CD8-positive, alpha-beta memory T cell (primary cell): ENCODE results near the gene PANX2. TPM values are rescaled to one million over a fixed set of nuclear protein-coding genes. Genes with fewer than 3 reads are reported as not detected.
A peak's percentile ranks its signal among the peaks of the same experiment; 100 is the strongest.
"Not testable (repeated sequence)": the region's sequence is repeated elsewhere in the genome, so short reads cannot be mapped to it uniquely, and the experiment has no call there.

ENCODE experiments used
- CTCF ChIA-PET: fragments of 350-600 bp; sonication (Branson Sonifier 250); formaldehyde crosslinking; loops from one replicate; lab custom pipeline; 2021; ENCODE audit warnings: antibody characterized with exemption; lab: Charles Lee
- POLR2A ChIA-PET: fragments of 350-600 bp; sonication (Branson Sonifier 250); formaldehyde crosslinking; loops from one replicate; lab custom pipeline; 2021; ENCODE audit warnings: antibody characterized with exemption; lab: Charles Lee
- DNase-seq, 5 donors: peaks; one replicate each; pipeline versions ENCODE4 v3.0.0 to v3.0.0-alpha.2; 2020 to 2022; ENCODE audit warnings: mixed read lengths in 1 of 5
- H3K27ac ChIP-seq: one replicate; pipeline ENCODE4 v1.7.0; 2013; ENCODE audit warnings: low read depth, mild to moderate bottlenecking, low read length, moderate library complexity
- H3K27me3 ChIP-seq: 2 replicates; pipeline ENCODE4 v1.7.0; 2013; ENCODE audit warnings: low read length, mild to moderate bottlenecking; ENCODE audit not compliant: insufficient read depth, poor library complexity, severe bottlenecking
- H3K36me3 ChIP-seq: 2 replicates; pipeline ENCODE4 v1.7.0; 2013; ENCODE audit warnings: mild to moderate bottlenecking, low read length, moderate library complexity; ENCODE audit not compliant: insufficient read depth
- H3K4me1 ChIP-seq: 2 replicates; pipeline ENCODE4 v1.7.0; 2013; ENCODE audit warnings: mild to moderate bottlenecking, low read length, moderate library complexity; ENCODE audit not compliant: insufficient read depth
- H3K4me3 ChIP-seq: 2 replicates; pipeline ENCODE4 v1.7.0; 2013; ENCODE audit warnings: mild to moderate bottlenecking, low read length
- H3K9me3 ChIP-seq: 2 replicates; pipeline ENCODE4 v1.7.0; 2013; ENCODE audit warnings: mild to moderate bottlenecking, low read length
- H3K27ac Mint-ChIP-seq, 8 donors: one replicate each; pipeline ENCODE4 v1.8.0; 2020 to 2021; ENCODE audit warnings: mixed read lengths in 8 of 8, mild to moderate bottlenecking in 6 of 8, inconsistent platforms in 3 of 8, moderate library complexity in 3 of 8
- H3K27me3 Mint-ChIP-seq, 2 donors: one replicate each; pipeline ENCODE4 v1.8.0; 2020 to 2021; ENCODE audit warnings: mixed read lengths in 2 of 2, mild to moderate bottlenecking in 1 of 2, moderate library complexity in 1 of 2
- H3K36me3 Mint-ChIP-seq, 3 donors: one replicate each; pipeline ENCODE4 v1.8.0; 2020 to 2021; ENCODE audit warnings: mixed read lengths in 3 of 3, inconsistent platforms in 1 of 3, mild to moderate bottlenecking in 1 of 3
- H3K4me1 Mint-ChIP-seq, 3 donors: one replicate each; pipeline ENCODE4 v1.8.0; 2020 to 2021; ENCODE audit warnings: mixed read lengths in 3 of 3, inconsistent platforms in 1 of 3, mild to moderate bottlenecking in 1 of 3
- H3K4me3 Mint-ChIP-seq, 7 donors: one replicate each; pipeline ENCODE4 v1.8.0; 2020 to 2021; ENCODE audit warnings: mixed read lengths in 7 of 7, mild to moderate bottlenecking in 6 of 7, moderate library complexity in 4 of 7, inconsistent platforms in 2 of 7
- H3K9me3 Mint-ChIP-seq, 5 donors: one replicate each; pipeline ENCODE4 v1.8.0; 2020 to 2022; ENCODE audit warnings: mixed read lengths in 5 of 5, mild to moderate bottlenecking in 3 of 5, moderate library complexity in 2 of 5, inconsistent platforms in 1 of 5
- polyA plus RNA-seq: library from polyadenylated mRNA; unstranded; fragments of 300-500 nt; fragmentation: Illumina TruSeq; gene quantifications from one replicate; pipeline ENCODE4 v1.2.3, GENCODE V29; 2021
- total RNA-seq, 2 experiments: library from RNA; stranded (reverse); gene quantifications; one replicate each; pipeline ENCODE4 v1.2.3, GENCODE V29; 2021

Gene PANX2
- total and polyA plus RNA-seq, 3 experiments from 2014 or later = 1.7 to 1.8 TPM; not detected in 1

DNA sequence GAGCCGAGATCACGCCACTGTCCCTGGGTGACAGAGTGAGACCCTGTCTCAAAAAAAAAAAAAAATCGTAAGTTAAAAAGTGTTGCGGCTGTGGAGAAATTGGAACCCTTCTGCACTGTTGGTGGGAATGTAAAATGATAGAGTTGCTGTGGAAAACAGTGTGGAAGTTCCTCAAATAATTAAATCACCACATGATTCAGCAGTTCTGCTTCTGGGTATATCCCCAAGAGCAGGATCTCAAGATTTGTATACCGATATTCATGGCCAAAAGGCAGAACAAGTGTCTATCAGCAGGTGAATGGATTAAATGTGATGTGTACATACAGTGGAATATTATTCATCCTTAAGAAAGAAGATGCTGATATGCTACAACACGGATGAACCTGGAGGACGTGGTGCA is 34.0 kb downstream of the PANX2 start:
- Histone ChIP-seq H3K27ac (no peak overlapping the region), H3K9me3 (no peaks in the 10 kb centered on the region), H3K4me3 (no peak overlapping the region), H3K4me1 (peaks cover 18% of the 10 kb centered on the region), H3K27me3 (no peaks in the 10 kb centered on the region), H3K36me3 (peaks cover 8% of the 10 kb centered on the region)
- Mint-ChIP-seq H3K27me3 (no peaks in the 10 kb centered on the region), H3K4me1 (peaks cover 18 to 38% (median 30%) of the 10 kb centered on the region in 3 donors), H3K27ac (peak overlapping the region in 5 of 8 donors; percentile 3 to 89 (median 6)), H3K36me3 (peaks cover 0 to 43% (median 4%) of the 10 kb centered on the region in 3 donors), H3K9me3 (no peaks in the 10 kb centered on the region), H3K4me3 (peak overlapping the region in 1 of 7 donors; percentile 77)
- POLR2A ChIA-PET = interaction anchor here (1.5 kb wide), 1 partner anchor 14 kb away, joined by 3 read pairs; no protein-coding TSS in a partner anchor
- DNase-seq = no peak
- CTCF ChIA-PET = no interaction called here

GRCh38 chr22:50204998-50205397 is 34.5 kb downstream of the PANX2 start:
- peak overlapping the region in 4 of 8 donors; percentile 3 to 46 (median 5) for H3K27ac Mint-ChIP-seq
- H3K4me3 Mint-ChIP-seq = peak overlapping the region in 1 of 7 donors; percentile 2

GRCh38 chr22:50205781-50206569 is 35.4 kb downstream of the PANX2 start:
- peaks cover 11% of the 10 kb centered on the region for H3K4me1 ChIP-seq
- H3K27ac ChIP-seq = no peak overlapping the region
- Mint-ChIP-seq H3K27me3 (no peaks in the 10 kb centered on the region), H3K9me3 (no peaks in the 10 kb centered on the region), H3K4me1 (peaks cover 22 to 41% (median 36%) of the 10 kb centered on the region in 3 donors), H3K4me3 (no peak overlapping the region), H3K27ac (peak overlapping the region in 1 of 8 donors; percentile 45), H3K36me3 (peaks cover 3 to 54% (median 7%) of the 10 kb centered on the region in 3 donors)
- CTCF ChIA-PET = interaction anchor here (1.3 to 3.6 kb wide), 2 partner anchors 16 to 56 kb away, joined by 3 to 35 read pairs; no protein-coding TSS in a partner anchor
- H3K4me3 ChIP-seq = no peak overlapping the region
- H3K9me3 ChIP-seq = no peaks in the 10 kb centered on the region
- no peak for DNase-seq
- H3K36me3 ChIP-seq = peaks cover 8% of the 10 kb centered on the region
- POLR2A ChIA-PET = interaction anchor here (1.1 to 1.5 kb wide), 2 partner anchors 14 to 15 kb away, joined by 3 to 4 read pairs; no protein-coding TSS in a partner anchor
- H3K27me3 ChIP-seq = no peaks in the 10 kb centered on the region

More at GRCh38 chr22:50204998-50205397, 34.5 kb downstream of the PANX2 start:
- DNase-seq, H3K9me3 Mint-ChIP-seq, H3K36me3 ChIP-seq, H3K27ac ChIP-seq, H3K27me3 ChIP-seq, H3K9me3 ChIP-seq, CTCF ChIA-PET, H3K4me3 ChIP-seq, H3K27me3 Mint-ChIP-seq: not testable (repeated sequence)
- Mint-ChIP-seq H3K4me1 (peaks cover 22 to 38% (median 35%) of the 10 kb centered on the region in 3 donors), H3K36me3 (peaks cover 3 to 47% (median 7%) of the 10 kb centered on the region in 3 donors)
- H3K4me1 ChIP-seq = peaks cover 14% of the 10 kb centered on the region
- POLR2A ChIA-PET = interaction anchor here (1.5 kb wide), 1 partner anchor 14 kb away, joined by 3 read pairs; no protein-coding TSS in a partner anchor

DNA sequence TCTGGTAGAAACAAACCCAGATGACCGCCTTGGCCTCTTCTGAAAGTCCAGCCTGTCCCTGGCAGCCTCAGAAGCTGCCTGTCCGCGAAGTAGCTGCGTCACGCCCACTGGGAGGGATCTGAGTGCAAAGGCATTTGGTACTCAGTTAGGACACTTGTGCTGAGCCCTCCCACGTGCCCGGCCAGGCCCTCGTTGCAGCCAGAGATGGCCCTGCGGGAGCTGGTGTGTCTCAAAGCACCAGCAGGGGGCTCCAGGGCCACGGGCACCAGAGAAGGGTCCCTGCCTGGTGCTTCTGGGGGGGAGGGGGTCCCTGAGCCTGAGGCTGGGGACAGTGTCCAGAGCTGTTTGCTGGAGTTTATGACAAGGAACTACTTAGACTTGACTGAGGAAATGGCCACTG is 36.1 kb downstream of the PANX2 start:
- ChIA-PET CTCF (interaction anchor here (1.3 to 3.6 kb wide), 2 partner anchors 17 to 56 kb away, joined by 3 to 35 read pairs; no protein-coding TSS in a partner anchor), POLR2A (interaction anchor here (1.0 to 1.1 kb wide), 2 partner anchors 15 to 16 kb away, joined by 3 to 4 read pairs; no protein-coding TSS in a partner anchor)
- H3K9me3 Mint-ChIP-seq = no peaks in the 10 kb centered on the region
- Histone ChIP-seq H3K27ac (no peak overlapping the region), H3K36me3 (peaks cover 12% of the 10 kb centered on the region), H3K27me3 (no peaks in the 10 kb centered on the region), H3K4me3 (no peak overlapping the region), H3K4me1 (peaks cover 11% of the 10 kb centered on the region), H3K9me3 (no peaks in the 10 kb centered on the region)
- H3K27me3 Mint-ChIP-seq = no peaks in the 10 kb centered on the region
- peaks cover 26 to 45% (median 36%) of the 10 kb centered on the region in 3 donors for H3K4me1 Mint-ChIP-seq
- DNase-seq = no peak
- H3K4me3 Mint-ChIP-seq = no peak overlapping the region
- peak overlapping the region in 1 of 8 donors; percentile 45 for H3K27ac Mint-ChIP-seq
- H3K36me3 Mint-ChIP-seq = peaks cover 3 to 58% (median 7%) of the 10 kb centered on the region in 3 donors

DNA sequence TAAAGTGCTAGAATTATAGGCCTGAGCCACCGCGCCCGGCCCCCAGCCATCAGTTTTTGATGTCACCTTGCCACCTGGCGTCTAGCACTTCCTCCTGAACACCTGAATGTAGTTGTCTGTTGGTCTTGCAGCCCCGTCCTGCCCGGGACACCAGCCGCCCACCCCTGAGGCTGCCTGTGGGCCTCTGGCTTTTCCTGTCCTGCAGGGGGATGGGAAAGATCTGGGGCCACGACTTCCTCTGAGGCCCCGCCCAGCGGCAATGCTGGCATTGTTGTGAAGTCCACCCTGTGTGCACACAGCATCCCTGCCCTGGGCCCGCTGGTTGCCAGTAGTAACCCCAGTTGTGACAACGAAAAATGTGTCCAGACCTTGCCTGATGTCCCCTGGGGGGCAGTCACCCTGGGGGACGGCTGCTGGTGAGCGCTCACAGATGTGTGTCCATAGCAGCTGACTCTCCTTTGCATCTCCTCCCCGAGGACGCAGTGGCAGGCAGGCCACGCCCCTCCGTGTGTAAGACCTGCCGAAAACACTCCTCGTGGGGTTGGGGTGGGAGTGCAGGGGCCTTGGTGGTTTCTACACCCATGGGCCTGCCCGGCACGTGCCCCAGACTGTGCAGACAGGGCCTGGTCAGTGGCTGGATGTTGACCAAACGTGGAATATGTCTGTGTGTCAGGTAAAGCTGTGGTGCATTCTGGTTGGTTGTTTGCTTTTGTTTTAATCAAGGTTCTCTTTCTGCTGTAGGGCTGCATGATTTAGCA is 37.0 kb downstream of the PANX2 start:
- Mint-ChIP-seq H3K27me3 (no peaks in the 10 kb centered on the region), H3K4me3 (peak overlapping the region in 1 of 7 donors; percentile 59), H3K36me3 (peaks cover 3 to 64% (median 7%) of the 10 kb centered on the region in 3 donors), H3K9me3 (no peaks in the 10 kb centered on the region), H3K4me1 (peaks cover 18 to 44% (median 32%) of the 10 kb centered on the region in 3 donors), H3K27ac (peak overlapping the region in 1 of 8 donors; percentile 40)
- H3K36me3 ChIP-seq = peaks cover 20% of the 10 kb centered on the region
- POLR2A ChIA-PET = interaction anchor here (1.0 to 1.1 kb wide), 3 partner anchors 16 to 59 kb away, joined by 3 to 4 read pairs (median 4); no protein-coding TSS in a partner anchor
- DNase-seq = no peak
- CTCF ChIA-PET = interaction anchor here (1.1 to 3.6 kb wide), 4 partner anchors 11 to 57 kb away, joined by 3 to 35 read pairs (median 4); no protein-coding TSS in a partner anchor
- H3K4me3 ChIP-seq = no peak overlapping the region
- H3K9me3 ChIP-seq = no peaks in the 10 kb centered on the region
- peaks cover 4% of the 10 kb centered on the region for H3K4me1 ChIP-seq
- no peaks in the 10 kb centered on the region for H3K27me3 ChIP-seq
- H3K27ac ChIP-seq = no peak overlapping the region

GRCh38 chr22:50208430-50208938 is 38.0 kb downstream of the PANX2 start:
- peaks cover 19 to 46% (median 34%) of the 10 kb centered on the region in 3 donors for H3K4me1 Mint-ChIP-seq
- no peaks in the 10 kb centered on the region for H3K4me1 ChIP-seq
- H3K4me3 Mint-ChIP-seq = no peak overlapping the region
- no peak for DNase-seq
- H3K36me3 ChIP-seq = peaks cover 29% of the 10 kb centered on the region
- H3K27ac Mint-ChIP-seq = peak overlapping the region in 1 of 8 donors; percentile 61
- H3K4me3 ChIP-seq = no peak overlapping the region
- POLR2A ChIA-PET = interaction anchor here (1.1 kb wide), 1 partner anchor 60 kb away, joined by 4 read pairs; no protein-coding TSS in a partner anchor
- no peak overlapping the region for H3K27ac ChIP-seq
- H3K36me3 Mint-ChIP-seq = peaks cover 3 to 69% (median 7%) of the 10 kb centered on the region in 3 donors
- H3K27me3 ChIP-seq = no peaks in the 10 kb centered on the region
- H3K9me3 ChIP-seq = no peaks in the 10 kb centered on the region
- CTCF ChIA-PET = interaction anchor here (0.9 to 3.6 kb wide), 4 partner anchors 12 to 58 kb away, joined by 3 to 35 read pairs (median 4); no protein-coding TSS in a partner anchor
- H3K27me3 Mint-ChIP-seq = no peaks in the 10 kb centered on the region
- no peaks in the 10 kb centered on the region for H3K9me3 Mint-ChIP-seq
